DND-41 (cell line): ENCODE measurements around the gene TMEM269.

ENCODE experiments used
- ATAC-seq: fragments of 200-7000 bp; cut with Tn5 transposase; 3 replicates; pipeline ENCODE4 v1.9.1; 2021; ENCODE audit warnings: low read depth; ENCODE audit not compliant: insufficient read depth
- DNase-seq: peaks from one replicate; pipeline ENCODE4 v3.0.0-alpha.2; 2020
- H2AFZ ChIP-seq: 2 replicates; pipeline ENCODE4 v1.6.0; 2012; ENCODE audit warnings: low read depth, low read length
- H3K27ac ChIP-seq: 2 replicates; pipeline ENCODE4 v1.5.1; 2012; ENCODE audit warnings: low read length, inconsistent platforms
- H3K27me3 ChIP-seq: fragments of 200-600 bp; sonication (generic); 2 replicates; pipeline ENCODE4 v1.6.0; 2012; ENCODE audit warnings: low read length, mild to moderate bottlenecking, inconsistent platforms; ENCODE audit not compliant: insufficient read depth, poor library complexity
- H3K36me3 ChIP-seq: 2 replicates; pipeline ENCODE4 v1.5.1; 2012; ENCODE audit warnings: low read length, inconsistent platforms; ENCODE audit not compliant: insufficient read depth
- H3K4me1 ChIP-seq: 2 replicates; pipeline ENCODE4 v1.5.1; 2012; ENCODE audit warnings: mild to moderate bottlenecking, low read length; ENCODE audit not compliant: insufficient read depth
- H3K4me2 ChIP-seq: 2 replicates; pipeline ENCODE4 v1.6.0; 2012; ENCODE audit warnings: mild to moderate bottlenecking, moderate library complexity, low read length, inconsistent platforms; ENCODE audit not compliant: insufficient read depth
- H3K4me3 ChIP-seq, 2 experiments: fragments of 200-600 bp in 1 of 2; shearing (Covaris generic) in 1 of 2; 2 replicates each; pipeline ENCODE4 v1.5.1; 2012 to 2016; ENCODE audit warnings: inconsistent platforms in 2 of 2, low read length in 2 of 2, mild to moderate bottlenecking in 2 of 2, low read depth in 1 of 2, moderate library complexity in 1 of 2
- H3K79me2 ChIP-seq: 2 replicates; pipeline ENCODE4 v1.6.0; 2012; ENCODE audit warnings: low read length, inconsistent platforms; ENCODE audit not compliant: insufficient read depth
- H3K9ac ChIP-seq: 2 replicates; pipeline ENCODE4 v1.6.0; 2012; ENCODE audit warnings: low read depth, mild to moderate bottlenecking, inconsistent platforms, low read length, moderate library complexity
- H3K9me3 ChIP-seq: 2 replicates; pipeline ENCODE4 v1.5.1; 2012; ENCODE audit warnings: low read length, moderate library complexity, mild to moderate bottlenecking, inconsistent platforms; ENCODE audit not compliant: insufficient read depth, severe bottlenecking
- H4K20me1 ChIP-seq: 2 replicates; pipeline ENCODE4 v1.6.0; 2012; ENCODE audit warnings: low read length; ENCODE audit not compliant: insufficient read depth
- CTCF ChIP-seq: IDR thresholded peaks from 2 replicates; pipeline ENCODE4 v1.5.1; 2012; ENCODE audit warnings: borderline replicate concordance, low read length, moderate library complexity, mild to moderate bottlenecking; ENCODE audit not compliant: poor library complexity, severe bottlenecking; ENCODE audit errors: extremely low read depth
- EZH2 ChIP-seq: IDR thresholded peaks from 3 replicates; pipeline ENCODE4 v1.6.1; 2012; ENCODE audit warnings: borderline replicate concordance, low read depth, mild to moderate bottlenecking, moderate library complexity, low read length, inconsistent platforms; ENCODE audit not compliant: severe bottlenecking

Gene TMEM269

DNA sequence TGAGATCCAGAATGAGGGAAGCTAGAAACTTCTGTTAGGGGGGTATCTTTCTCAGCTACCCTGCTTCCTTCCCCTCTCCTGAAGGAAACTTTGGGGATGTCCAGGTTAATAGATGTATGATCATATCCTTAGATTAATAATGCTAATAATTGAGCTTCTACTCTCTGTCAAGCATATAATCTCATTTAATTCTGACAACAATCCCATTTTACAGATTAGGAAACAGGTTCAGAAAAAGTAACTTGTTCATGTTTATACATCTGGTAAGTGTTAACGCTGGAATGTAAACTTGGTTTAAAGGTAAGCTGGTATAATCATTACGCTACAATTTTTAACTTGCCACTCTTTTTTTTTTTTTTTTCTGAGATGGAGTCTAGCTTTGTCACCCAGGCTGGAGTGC is 1.7 kb upstream of the TMEM269 start:
- Histone ChIP-seq H3K4me2 (no peak overlapping the region), H3K4me1 (no peaks in the 10 kb centered on the region), H3K79me2 (no peaks in the 10 kb centered on the region), H3K27ac (no peak overlapping the region), H3K9ac (no peak overlapping the region), H3K27me3 (no peaks in the 10 kb centered on the region), H3K4me3 (no peak overlapping the region), H2AFZ (no peak overlapping the region), H3K36me3 (peaks cover 25% of the 10 kb centered on the region), H3K9me3 (no peaks in the 10 kb centered on the region), H4K20me1 (no peaks in the 10 kb centered on the region)
- no peak for ATAC-seq
- DNase-seq = no peak
- TF ChIP-seq CTCF = no peak
- TF ChIP-seq EZH2 = no peak

- H3K79me2 ChIP-seq = no peaks in the 10 kb centered on the region
- H2AFZ ChIP-seq = no peak overlapping the region
- no peaks in the 10 kb centered on the region for H3K4me1 ChIP-seq
- DNase-seq (no peak), ATAC-seq (no peak)
- no peak overlapping the region for H3K4me3 ChIP-seq
- H3K9ac ChIP-seq = no peak overlapping the region
- no peak overlapping the region for H3K4me2 ChIP-seq
- no peak for TF ChIP-seq CTCF
- TF ChIP-seq EZH2 = no peak
- no peaks in the 10 kb centered on the region for H3K9me3 ChIP-seq
- H4K20me1 ChIP-seq = no peaks in the 10 kb centered on the region
- no peak overlapping the region for H3K27ac ChIP-seq
- peaks cover 20% of the 10 kb centered on the region for H3K36me3 ChIP-seq
- H3K27me3 ChIP-seq = no peaks in the 10 kb centered on the region
Measured at GRCh38 chr1:42784547-42784945, 245 bp upstream of the TMEM269 start.

GRCh38 chr1:42786097-42786496 is 1.3 kb downstream of the TMEM269 start:
- Histone ChIP-seq H3K27ac (no peak overlapping the region), H3K9ac (no peak overlapping the region), H3K4me2 (no peak overlapping the region), H3K27me3 (no peaks in the 10 kb centered on the region), H2AFZ (no peak overlapping the region), H3K4me1 (no peaks in the 10 kb centered on the region), H3K9me3 (no peaks in the 10 kb centered on the region), H4K20me1 (no peaks in the 10 kb centered on the region), H3K79me2 (no peaks in the 10 kb centered on the region), H3K36me3 (peaks cover 9% of the 10 kb centered on the region; the same call in 1 of the 2 replicates), H3K4me3 (no peak overlapping the region)
- TF ChIP-seq EZH2 (no peak), CTCF (no peak)
- no peak for ATAC-seq
- DNase-seq = no peak

GRCh38 chr1:42788021-42788420 is 3.2 kb downstream of the TMEM269 start:
- TF ChIP-seq CTCF = no peak
- no peak for TF ChIP-seq EZH2
- Histone ChIP-seq H2AFZ (no peak overlapping the region), H3K9me3 (no peaks in the 10 kb centered on the region), H3K4me2 (no peak overlapping the region), H3K9ac (no peak overlapping the region), H4K20me1 (no peaks in the 10 kb centered on the region), H3K4me3 (no peak overlapping the region), H3K27me3 (no peaks in the 10 kb centered on the region), H3K4me1 (no peaks in the 10 kb centered on the region), H3K79me2 (no peaks in the 10 kb centered on the region), H3K36me3 (peaks cover under 1% of the 10 kb centered on the region; the same call in 1 of the 2 replicates), H3K27ac (no peak overlapping the region)
- ATAC-seq (no peak), DNase-seq (no peak)
